HG02798 (cell line): ENCODE data around the gene TMED5.
"Not testable (repeated sequence)": the region's sequence is repeated elsewhere in the genome, so short reads cannot be mapped to it uniquely, and the experiment has no call there.

Source experiments
- ATAC-seq: cut with Tn5 transposase; IDR thresholded peaks from one replicate; pipeline ENCODE4 v1.9.1; 2021; ENCODE audit warnings: mild to moderate bottlenecking; ENCODE audit not compliant: unreplicated experiment, poor library complexity

TMED5 gene

GRCh38 chr1:93179886-93180722 is at the start of gene TMED5:
Gene TMED5, minus strand, starts transcription at chr1:93180413. Its CDS starts 171 bp downstream, at chr1:93180242.
- ATAC-seq: peak; percentile 89

- ATAC-seq: no peak
Measured at GRCh38 chr1:93223023-93223675, 42.9 kb upstream of the TMED5 start.

GRCh38 chr1:93221913-93222312 is 41.7 kb upstream of the TMED5 start:
- no peak for ATAC-seq

- ATAC-seq: not testable (repeated sequence)
Measured at GRCh38 chr1:93220716-93221115, 40.5 kb upstream of the TMED5 start.

GRCh38 chr1:93219443-93219842 is 39.2 kb upstream of the TMED5 start:
- peak; percentile 77 for ATAC-seq

GRCh38 chr1:93215322-93215721 is 35.1 kb upstream of the TMED5 start:
- ATAC-seq: no peak

- no peak for ATAC-seq
Measured at GRCh38 chr1:93207211-93207610, 27.0 kb upstream of the TMED5 start.

GRCh38 chr1:93206567-93206954 is 26.3 kb upstream of the TMED5 start:
- no peak for ATAC-seq

GRCh38 chr1:93205892-93206566 is 25.8 kb upstream of the TMED5 start:
- no peak for ATAC-seq

- no peak for ATAC-seq
Measured at GRCh38 chr1:93200714-93201113, 20.5 kb upstream of the TMED5 start.

- ATAC-seq: no peak
Measured at GRCh38 chr1:93200086-93200620, 19.9 kb upstream of the TMED5 start.

- no peak for ATAC-seq
Measured at GRCh38 chr1:93199150-93199549, 18.9 kb upstream of the TMED5 start.

GRCh38 chr1:93196591-93196990 is 16.4 kb upstream of the TMED5 start:
- no peak for ATAC-seq

- no peak for ATAC-seq
Measured at GRCh38 chr1:93194231-93194990, 14.2 kb upstream of the TMED5 start.

- no peak for ATAC-seq
Measured at GRCh38 chr1:93190432-93190831, 10.2 kb upstream of the TMED5 start.

GRCh38 chr1:93186667-93187066 is 6.5 kb upstream of the TMED5 start:
- ATAC-seq: peak; percentile 43

- no peak for ATAC-seq
Measured at GRCh38 chr1:93180723-93181613, 755 bp upstream of the TMED5 start, which contains the start of gene CCDC18. Gene CCDC18, plus strand, starts transcription at chr1:93180724. Its CDS starts 2,638 bp downstream, at chr1:93183362.

- no peak for ATAC-seq
Measured at GRCh38 chr1:93178418-93178817, 1.8 kb downstream of the TMED5 start.

- no peak for ATAC-seq
Measured at GRCh38 chr1:93177991-93178390, 2.2 kb downstream of the TMED5 start.
